HG03066 (cell line): Measurements from ENCODE around the gene CORO7.
"Not testable (repeated sequence)": the region's sequence is repeated elsewhere in the genome, so short reads cannot be mapped to it uniquely, and the experiment has no call there.

ENCODE experiments used
- ATAC-seq: cut with Tn5 transposase; IDR thresholded peaks from one replicate; pipeline ENCODE4 v1.9.1; 2021; ENCODE audit warnings: low read depth; ENCODE audit not compliant: unreplicated experiment

Gene CORO7

GRCh38 chr16:4340443-4340842, 76.0 kb downstream of the CORO7 start:
- no peak for ATAC-seq

- no peak for ATAC-seq
Observed at GRCh38 chr16:4339909-4340308, 76.5 kb downstream of the CORO7 start.

DNA sequence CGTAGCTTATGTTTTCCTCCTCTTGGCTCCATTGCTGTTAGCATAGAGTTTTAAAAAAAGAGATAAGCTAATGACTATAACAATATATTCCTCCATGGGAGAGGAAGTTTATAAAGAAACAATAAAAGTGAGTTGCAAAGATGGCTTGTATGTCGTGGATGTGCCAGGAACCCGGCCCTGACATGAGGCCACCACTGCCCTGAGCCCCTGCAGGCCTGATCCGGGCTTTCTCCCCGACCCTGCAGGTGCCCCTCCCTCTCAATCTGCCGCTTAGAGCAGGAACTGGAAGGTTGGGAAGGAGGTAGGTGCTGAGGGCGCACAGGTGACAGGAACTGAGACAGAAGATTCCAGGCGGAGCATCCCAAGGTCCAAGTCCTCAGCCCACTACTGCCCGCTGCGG, 76.9 kb downstream of the CORO7 start:
- ATAC-seq, result no peak

- no peak for ATAC-seq
Observed at GRCh38 chr16:4338712-4339299, 77.6 kb downstream of the CORO7 start.

GRCh38 chr16:4338125-4338582, 78.2 kb downstream of the CORO7 start:
- ATAC-seq, result no peak

GRCh38 chr16:4337540-4338088, 78.8 kb downstream of the CORO7 start:
- no peak for ATAC-seq

DNA sequence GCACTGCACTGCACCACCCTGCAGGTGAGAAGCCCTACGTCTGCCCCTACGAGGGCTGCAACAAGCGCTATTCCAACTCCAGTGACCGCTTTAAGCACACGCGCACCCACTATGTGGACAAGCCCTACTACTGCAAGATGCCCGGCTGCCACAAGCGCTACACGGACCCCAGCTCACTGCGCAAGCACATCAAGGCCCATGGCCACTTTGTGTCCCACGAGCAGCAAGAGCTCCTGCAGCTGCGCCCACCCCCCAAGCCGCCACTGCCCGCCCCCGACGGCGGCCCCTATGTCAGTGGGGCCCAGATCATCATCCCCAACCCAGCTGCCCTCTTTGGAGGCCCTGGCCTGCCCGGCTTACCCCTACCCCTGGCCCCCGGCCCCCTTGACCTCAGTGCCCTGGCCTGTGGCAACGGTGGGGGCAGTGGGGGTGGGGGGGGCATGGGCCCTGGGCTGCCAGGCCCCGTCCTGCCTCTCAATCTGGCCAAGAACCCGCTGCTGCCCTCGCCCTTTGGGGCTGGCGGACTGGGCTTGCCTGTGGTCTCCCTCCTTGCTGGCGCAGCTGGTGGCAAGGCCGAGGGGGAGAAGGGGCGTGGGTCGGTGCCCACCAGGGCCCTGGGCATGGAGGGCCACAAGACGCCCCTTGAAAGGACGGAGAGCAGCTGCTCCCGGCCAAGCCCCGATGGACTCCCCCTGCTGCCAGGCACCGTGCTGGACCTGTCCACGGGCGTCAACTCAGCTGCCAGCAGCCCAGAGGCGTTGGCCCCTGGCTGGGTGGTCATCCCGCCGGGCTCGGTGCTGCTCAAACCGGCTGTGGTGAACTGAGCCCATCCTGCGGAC, 79.5 kb downstream of the CORO7 start:
- ATAC-seq, result no peak

- no peak for ATAC-seq
Observed at GRCh38 chr16:4334724-4335495, 81.5 kb downstream of the CORO7 start.

DNA sequence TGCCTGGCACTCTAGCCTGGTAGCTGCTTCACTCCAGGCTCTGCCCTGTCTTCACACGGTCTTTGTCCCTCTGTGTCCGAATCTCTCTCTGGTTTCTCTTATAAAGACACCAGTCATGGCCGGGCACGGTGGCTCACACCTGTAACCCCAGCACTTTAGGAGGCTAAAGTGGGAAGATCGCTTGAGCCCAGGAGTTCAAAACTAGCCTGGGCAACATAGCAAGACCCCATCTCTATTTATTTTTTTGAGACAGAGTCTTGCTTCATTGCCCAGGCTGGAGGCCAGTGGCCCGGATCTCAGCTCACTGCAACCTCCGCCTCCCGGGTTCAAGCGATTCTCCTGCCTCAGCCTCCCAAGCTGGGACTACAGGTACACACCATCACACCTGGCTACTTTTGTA, 82.7 kb downstream of the CORO7 start:
- ATAC-seq, result not testable (repeated sequence)

- no peak for ATAC-seq
Observed at GRCh38 chr16:4333308-4333638, 83.1 kb downstream of the CORO7 start.

- ATAC-seq, result no peak
Observed at GRCh38 chr16:4332623-4333307, 83.6 kb downstream of the CORO7 start.

DNA sequence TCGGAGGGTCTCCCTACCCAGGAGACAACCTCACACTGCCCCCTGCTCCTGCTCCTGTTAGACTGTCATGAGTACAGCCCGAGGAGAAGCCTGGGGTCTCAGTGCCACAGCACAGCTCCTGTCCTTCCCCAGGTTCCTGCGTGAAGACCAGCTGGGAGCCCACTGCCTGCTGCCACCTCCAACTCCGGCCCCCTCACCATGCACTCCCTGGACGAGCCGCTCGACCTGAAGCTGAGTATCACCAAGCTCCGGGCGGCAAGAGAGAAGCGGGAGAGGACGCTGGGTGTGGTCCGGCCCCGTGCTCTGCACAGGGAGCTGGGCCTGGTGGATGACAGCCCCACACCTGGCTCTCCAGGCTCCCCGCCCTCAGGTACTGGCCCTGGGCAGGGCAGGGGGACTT, 84.3 kb downstream of the CORO7 start:
- ATAC-seq, result no peak

DNA sequence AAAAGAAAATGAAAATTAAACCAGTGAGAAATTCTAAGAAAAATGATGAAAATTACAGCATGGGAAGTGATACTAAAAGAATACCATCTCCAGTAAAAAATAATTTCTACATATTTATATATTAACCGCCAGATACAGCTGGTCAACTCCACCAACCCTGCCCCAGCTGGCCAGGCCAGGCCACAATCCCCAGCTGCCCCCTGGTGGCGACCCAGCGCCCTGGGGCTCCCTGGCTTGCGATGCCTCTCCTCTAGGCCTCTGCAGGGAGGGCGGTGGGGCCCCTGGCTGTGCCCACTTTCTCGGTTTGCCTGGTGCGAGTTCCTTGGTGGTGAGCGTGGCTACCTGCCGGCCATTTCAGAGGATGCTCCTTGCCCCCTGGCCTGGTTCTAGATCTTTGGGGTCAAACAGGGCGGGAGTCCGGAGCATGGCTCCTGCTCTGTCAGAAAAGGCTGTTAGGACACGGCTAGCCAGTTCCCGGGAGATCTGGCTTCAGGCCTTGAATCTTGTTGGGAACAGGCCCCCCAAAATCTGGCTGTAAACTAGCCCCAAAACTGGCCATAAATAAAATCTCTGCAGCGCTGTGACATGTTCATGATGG, 86.0 kb downstream of the CORO7 start:
- no peak for ATAC-seq

DNA sequence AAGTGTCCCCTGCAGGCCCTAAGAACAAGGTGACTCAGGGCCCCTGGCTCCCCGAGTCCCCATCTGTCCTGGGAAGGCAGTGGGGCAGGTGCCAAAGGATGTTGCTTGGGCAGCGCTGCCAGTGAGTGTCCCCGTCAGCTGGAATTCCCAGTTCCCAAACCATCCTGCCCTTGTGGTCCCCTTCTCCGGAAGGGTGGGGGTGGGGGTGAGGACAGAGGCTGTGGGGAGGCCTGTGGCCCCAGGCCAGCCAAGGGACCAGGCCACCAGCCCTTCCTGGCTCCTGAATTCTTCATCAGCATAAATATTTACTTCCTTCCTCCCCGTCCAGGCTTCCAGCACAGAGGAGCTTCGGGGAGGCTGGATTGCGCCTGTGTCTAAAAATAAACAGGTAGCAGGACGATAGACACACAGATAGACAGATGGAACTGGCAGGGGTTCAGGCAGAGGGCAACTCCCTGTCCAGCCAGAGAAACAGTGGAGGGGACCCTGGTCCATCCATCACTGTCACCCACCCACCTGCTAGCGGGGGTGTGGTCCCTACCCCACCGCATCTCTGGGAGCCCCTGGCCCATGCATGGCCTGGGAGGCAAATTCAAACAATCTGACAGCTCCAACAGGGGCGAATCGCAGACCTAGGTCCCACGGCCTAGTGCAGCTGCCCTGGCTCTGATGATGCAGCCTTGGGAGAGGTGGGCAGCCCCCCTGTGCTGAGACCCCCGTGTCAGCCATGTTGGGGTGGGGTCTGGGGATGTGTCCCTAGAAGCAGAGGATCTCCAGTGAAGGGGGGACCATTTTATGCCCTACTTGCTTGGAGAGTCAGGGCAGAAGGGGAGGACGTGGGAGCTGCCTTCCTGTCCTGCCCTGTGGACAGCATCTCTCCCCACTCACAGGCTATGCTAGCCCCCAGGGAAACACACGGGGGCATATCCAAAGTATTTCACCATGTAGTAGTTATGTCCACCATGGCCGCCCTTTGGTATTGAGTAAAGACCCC, 87.3 kb downstream of the CORO7 start:
- no peak for ATAC-seq

GRCh38 chr16:4328046-4328781, 88.2 kb downstream of the CORO7 start:
- ATAC-seq, result peak; percentile 68

DNA sequence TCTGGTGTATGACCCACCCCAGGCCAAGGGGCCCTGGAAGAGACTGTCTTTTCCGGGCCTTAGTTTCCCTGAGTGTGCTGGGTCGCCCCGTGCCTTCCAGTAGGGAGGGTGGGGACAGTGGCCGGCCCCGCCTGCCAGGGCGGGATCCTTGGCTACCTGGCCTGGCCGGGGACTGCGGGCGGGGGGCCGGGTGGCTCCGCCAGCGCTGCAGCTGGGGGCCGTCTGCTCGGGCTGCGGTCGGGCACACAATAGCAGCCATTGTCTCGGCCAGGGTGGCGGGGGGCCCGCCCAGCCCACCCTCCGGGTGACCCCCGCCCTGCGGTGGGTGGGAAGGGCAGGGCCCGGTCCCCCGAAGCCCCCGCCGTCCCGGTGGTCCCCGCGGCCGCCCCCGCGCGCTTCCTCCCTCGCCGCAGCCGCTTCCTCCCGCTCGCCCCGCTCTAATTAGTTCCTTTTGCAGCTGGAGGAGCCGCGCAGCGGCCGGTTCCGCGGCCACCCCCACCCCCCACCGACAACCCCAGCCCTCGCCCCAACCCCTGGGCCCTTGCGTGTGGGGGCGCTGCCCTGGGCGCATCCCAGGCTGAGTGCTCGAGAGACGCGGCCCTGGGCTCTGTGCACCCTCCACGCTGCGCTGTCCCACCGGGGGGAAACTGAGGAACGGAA, 88.9 kb downstream of the CORO7 start:
- ATAC-seq, result no peak

- no peak for ATAC-seq
Observed at GRCh38 chr16:4325253-4325758, 91.1 kb downstream of the CORO7 start.
